Body of pancreas (tissue), 4 donors: ENCODE results near the gene MZT2B.
"Not testable (repeated sequence)": the region's sequence is repeated elsewhere in the genome, so short reads cannot be mapped to it uniquely, and the experiment has no call there.

ENCODE experiments used
- CTCF ChIP-seq, 7 experiments: fragments of 450-650 bp in 4 of 7; fragments of 200-600 bp in 3 of 7; sonication (generic) in 3 of 7; IDR thresholded peaks; one replicate each; pipeline ENCODE4 v1.5.1; 2016 to 2019; ENCODE audit warnings: antibody characterized with exemption in 7 of 7
- POLR2A ChIP-seq, 3 donors: fragments of 450-650 bp; IDR thresholded peaks; one replicate each; pipeline ENCODE4 v1.6.1; 2016; ENCODE audit warnings: antibody characterized with exemption in 3 of 3, mild to moderate bottlenecking in 2 of 3

GRCh38 chr2:130230907-130231306, 48.8 kb downstream of the MZT2B start:
- TF ChIP-seq CTCF, POLR2A (IDR thresholded peaks at IDR 0.05): not testable (repeated sequence)
